Measurements from ENCODE around the gene GOSR2.
"Not testable (repeated sequence)": the region's sequence is repeated elsewhere in the genome, so short reads cannot be mapped to it uniquely, and the experiment has no call there.

Gene GOSR2

GRCh38 chr17:46928467-46929261 is 5.7 kb downstream of the GOSR2 start:
- no peak for DNase-seq (ENCODE audit: low read depth in 2 of 3, low spot score in 1 of 3)

- no peak for DNase-seq (ENCODE audit: low read depth in 2 of 3, low spot score in 1 of 3)
Measured at GRCh38 chr17:46929413-46929812, 6.5 kb downstream of the GOSR2 start.

- no peak for DNase-seq (ENCODE audit: low read depth in 2 of 3, low spot score in 1 of 3)
Measured at GRCh38 chr17:46930051-46930450, 7.1 kb downstream of the GOSR2 start.

DNA sequence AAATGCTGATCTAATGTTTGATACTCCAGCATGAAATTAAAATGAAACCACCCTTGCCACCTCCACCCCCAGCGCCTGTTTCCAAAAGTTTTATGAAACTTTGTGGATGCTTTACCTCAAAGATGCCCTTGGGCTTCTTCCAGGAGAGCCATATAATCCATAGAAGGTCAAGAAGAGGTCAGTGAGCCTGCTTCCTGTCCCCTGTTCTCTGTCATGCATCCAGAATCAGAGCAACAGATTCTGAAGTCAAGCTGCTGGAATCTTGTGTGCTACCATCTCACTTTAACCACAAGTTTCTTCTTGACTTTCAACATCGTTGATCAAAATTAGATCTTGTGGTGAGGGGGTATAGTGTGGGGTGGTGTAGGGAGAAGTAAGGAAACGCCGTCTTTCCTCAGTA is 8.6 kb downstream of the GOSR2 start:
- DNase-seq (ENCODE audit: low read depth in 2 of 3, low spot score in 1 of 3): no peak

GRCh38 chr17:46935658-46936266 is 12.8 kb downstream of the GOSR2 start:
- DNase-seq (ENCODE audit: low read depth in 2 of 3, low spot score in 1 of 3): no peak

- peak; percentile 55 to 71 (median 59) for DNase-seq (ENCODE audit: low read depth in 2 of 3, low spot score in 1 of 3)
Measured at GRCh38 chr17:46940692-46941404, 17.9 kb downstream of the GOSR2 start.

DNA sequence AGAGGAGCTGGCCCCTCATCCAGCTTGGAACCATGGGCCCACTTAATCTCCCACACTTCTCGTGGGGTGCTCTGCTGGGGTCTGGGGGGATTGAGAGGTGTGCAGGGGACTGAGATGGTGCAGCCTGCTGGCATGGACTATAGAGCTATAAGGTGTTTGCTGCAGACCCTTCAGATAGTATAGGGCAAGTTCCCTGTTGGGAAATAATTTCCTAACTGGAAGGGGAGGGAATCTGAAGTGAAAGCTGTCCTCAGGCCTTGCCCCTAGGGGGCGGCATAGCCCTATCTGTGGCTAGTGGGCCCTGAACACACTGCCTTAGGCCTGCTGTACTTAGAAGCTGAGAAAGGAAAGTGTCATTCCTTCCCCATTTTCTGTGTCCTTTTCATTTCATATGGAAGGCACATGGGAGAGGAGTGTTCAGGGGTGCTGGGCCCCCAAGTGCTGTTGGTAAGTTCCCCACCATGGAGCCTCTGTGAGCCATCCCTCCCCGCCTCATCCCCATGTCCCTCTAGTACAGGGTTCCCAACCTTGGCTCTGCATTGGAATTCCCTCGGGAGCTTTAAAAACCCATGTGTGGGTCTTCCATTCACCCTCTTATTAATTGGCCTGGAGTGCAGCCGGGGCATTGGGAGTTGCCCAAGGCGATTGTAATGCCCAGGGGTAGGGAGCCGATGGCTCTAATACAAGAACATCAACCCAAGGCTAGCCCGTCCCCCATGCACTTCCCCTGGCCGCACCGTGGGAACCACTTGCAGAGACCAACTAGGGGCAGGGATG is 19.7 kb downstream of the GOSR2 start:
- peak; percentile 21 to 34 (median 26) for DNase-seq (ENCODE audit: low read depth in 2 of 3, low spot score in 1 of 3)

DNA sequence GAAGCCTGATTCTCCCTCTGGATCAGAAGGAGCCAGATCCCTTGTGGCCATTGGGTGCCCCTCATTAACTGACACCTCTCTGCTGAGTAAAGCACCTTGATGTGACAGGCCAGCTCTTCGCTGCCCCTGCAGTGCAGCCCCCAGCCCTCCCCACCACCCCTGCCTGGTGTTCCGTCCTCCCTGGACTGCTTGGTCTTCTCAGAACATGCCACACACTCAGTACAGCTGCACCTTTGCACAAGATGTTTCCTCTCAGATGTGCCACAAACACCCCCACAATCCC is 20.2 kb downstream of the GOSR2 start:
- DNase-seq (ENCODE audit: low read depth in 2 of 3, low spot score in 1 of 3): no peak

GRCh38 chr17:46943501-46944393 is 20.8 kb downstream of the GOSR2 start:
- DNase-seq (ENCODE audit: low read depth in 2 of 3, low spot score in 1 of 3): no peak

GRCh38 chr17:46944931-46945330 is 22.0 kb downstream of the GOSR2 start:
- DNase-seq (ENCODE audit: low read depth in 2 of 3, low spot score in 1 of 3): no peak

DNA sequence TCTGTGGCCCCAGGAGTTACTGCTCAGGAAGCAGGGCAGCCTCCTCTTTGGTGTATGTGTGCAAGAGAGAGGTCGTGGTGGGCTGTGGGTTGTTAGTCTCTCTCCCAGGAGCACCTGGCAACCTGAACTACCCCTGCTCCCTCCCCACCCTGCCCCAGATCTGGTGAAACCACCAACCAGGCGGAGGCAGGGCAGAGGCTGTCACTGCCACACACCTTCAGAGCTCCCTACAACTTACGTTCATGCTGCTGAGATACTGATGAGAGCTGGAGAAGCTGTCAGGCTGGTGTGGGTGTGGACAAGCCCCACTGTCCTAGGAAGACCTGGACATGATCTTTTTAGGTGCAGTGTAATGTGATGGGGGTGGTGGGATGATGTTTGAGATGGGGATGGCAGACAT is 24.3 kb downstream of the GOSR2 start:
- no peak for DNase-seq (ENCODE audit: low read depth in 2 of 3, low spot score in 1 of 3)

DNA sequence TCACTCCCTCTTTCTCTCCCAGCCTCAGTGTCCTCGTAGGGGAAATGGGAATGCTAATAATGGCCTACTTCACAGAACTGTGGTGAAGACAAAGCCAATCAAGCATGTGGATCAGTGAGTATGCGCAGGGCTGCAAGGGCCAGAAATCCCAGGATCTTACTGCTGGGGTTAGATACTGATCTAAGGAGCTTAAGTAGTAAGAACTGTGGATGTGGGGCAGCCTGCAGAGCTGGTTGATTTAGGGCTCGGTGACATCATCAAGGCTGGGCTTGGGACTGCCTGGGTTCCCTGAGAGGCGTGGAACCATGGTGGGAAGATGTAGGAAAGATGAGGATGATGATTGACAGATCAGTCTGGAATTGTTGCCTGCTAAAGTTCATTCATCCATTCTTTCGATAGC is 25.6 kb downstream of the GOSR2 start:
- no peak for DNase-seq (ENCODE audit: low read depth in 2 of 3, low spot score in 1 of 3)

DNA sequence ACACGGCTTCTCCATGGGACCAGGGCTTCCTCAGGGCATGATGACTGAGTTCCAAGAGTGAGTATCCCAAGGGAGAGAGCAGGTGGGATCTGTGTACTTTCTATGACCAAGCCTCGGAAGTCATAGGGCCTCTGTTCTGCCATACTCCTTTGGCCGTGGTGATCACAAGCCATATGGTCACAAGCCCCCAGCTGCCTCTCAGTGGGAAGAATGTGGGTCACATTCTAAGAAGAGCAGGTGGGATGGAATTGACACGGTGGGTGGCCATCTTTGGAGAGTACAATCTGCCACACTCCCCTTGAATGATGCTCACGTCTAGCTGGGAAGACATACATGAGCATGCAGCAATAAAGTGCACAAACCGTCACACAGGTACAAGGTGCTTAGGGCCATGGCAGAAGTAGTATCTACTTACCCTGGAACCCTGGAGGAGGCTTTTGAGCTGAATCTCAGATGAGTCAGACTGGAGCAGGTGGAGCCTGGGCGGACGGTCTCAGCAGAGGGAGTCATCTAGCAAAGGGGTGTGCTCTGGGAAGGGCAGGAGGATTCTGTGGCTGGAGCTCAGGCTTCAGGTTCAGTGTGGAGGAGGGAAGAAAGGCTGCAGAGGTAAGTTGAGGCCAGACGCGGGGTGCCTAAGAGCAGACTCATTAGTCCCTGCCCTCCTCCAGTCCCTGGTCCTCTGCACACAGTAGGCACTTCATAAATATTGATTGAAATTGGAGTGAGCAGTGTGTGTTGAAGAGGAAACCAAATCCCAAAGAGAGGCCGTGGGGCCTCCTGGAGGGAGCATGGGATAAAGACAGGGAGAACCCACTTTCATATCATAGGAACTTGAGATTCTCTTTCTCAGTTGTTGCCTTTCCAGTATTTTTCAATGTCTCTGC is 26.6 kb downstream of the GOSR2 start:
- no peak for DNase-seq (ENCODE audit: low read depth in 2 of 3, low spot score in 1 of 3)

- no peak for DNase-seq (ENCODE audit: low read depth in 2 of 3, low spot score in 1 of 3)
Measured at GRCh38 chr17:46950342-46950996, 27.5 kb downstream of the GOSR2 start.

DNA sequence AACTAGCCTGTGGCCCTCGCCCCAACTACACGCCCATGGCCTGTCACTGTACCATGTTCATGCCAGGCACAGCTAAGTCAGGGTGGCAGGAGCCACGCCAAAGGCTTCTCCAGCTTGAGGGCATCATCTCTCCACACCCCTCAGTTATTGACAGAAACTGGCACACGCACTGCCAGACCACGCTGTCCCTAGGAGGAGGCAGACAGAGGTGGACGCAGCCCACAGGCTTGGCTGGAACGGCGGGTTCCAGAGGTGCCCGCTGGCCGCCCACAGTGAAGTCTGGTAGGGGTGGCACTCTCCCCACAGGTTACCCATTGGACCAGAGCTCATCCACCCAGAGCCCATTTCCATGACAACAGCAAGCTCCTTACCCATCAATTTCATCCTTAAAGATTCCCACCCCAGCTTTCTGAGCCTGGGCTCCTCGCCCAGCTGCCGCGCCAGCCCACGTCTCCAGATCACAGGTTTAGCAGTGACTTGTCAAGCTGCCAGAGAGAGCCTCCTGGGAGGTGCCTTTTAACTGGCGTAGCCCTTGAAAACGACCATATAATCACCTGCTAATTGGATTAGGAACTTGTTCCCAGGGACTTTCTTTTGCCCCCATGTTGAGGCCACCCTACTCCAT is 28.1 kb downstream of the GOSR2 start:
- DNase-seq (ENCODE audit: low read depth in 2 of 3, low spot score in 1 of 3): no peak

DNA sequence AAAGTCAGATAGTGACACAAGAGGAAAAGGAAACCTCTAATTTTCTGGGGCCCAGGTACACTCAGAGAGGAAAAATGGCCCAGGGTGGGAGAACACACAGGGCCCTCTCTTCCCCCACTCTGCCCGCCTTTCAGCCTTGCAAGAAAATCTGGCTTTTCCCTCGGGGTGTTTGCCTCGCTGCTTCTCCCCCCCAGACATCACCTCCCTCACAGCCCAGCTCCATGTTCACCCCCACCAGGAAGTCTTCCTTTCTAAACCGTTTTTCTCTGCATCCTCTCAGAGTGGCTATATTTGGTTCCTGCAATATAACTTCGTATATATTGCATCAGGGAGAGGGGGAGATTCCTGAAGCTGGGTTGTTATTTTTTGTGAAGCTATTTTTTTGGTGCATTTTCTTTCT is 28.7 kb downstream of the GOSR2 start:
- DNase-seq (ENCODE audit: low read depth in 2 of 3, low spot score in 1 of 3): no peak

- no peak for DNase-seq (ENCODE audit: low read depth in 2 of 3, low spot score in 1 of 3)
Measured at GRCh38 chr17:46952115-46952514, 29.2 kb downstream of the GOSR2 start.

DNA sequence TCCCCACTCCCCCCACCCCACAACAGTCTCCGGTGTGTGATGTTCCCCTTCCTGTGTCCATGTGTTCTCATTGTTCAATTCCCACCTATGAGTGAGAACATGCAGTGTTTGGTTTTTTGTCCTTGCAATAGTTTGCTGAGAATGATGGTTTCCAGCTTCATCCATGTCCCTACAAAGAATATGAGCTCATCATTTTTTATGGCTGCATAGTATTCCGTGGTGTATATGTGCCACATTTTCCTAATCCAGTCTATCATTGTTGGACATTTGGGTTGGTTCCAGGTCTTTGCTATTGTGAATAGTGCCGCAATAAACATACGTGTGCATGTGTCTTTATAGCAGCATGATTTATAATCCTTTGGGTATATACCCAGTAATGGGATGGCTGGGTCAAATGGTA is 30.2 kb downstream of the GOSR2 start:
- DNase-seq (ENCODE audit: low read depth in 2 of 3, low spot score in 1 of 3): not testable (repeated sequence)

Measured in stimulated activated CD4-positive, alpha-beta T cell treated with anti-CD3 and anti-CD28 coated beads, Interleukin-12 subunit alpha, Interleukin-12 subunit beta, amount 100 ng/mL, for 48 hours (primary cell).